H9 (cell line): Measurements from ENCODE around the gene GYS1. TPM values are rescaled to one million over a fixed set of nuclear protein-coding genes. Genes with fewer than 3 reads are reported as not detected.
A peak's percentile ranks its signal among the peaks of the same experiment; 100 is the strongest.

Experiments used
- DNase-seq: peaks from one replicate; pipeline ENCODE4 v3.0.0-alpha.2; 2017
- H2AFZ ChIP-seq: one replicate; pipeline ENCODE4 v1.6.1; 2013; ENCODE audit warnings: mild to moderate bottlenecking, low read length, control low read depth, moderate library complexity
- H2AK5ac ChIP-seq: 2 replicates; pipeline ENCODE4 v1.6.1; 2013; ENCODE audit warnings: low read length, control low read depth, mixed read lengths; ENCODE audit not compliant: insufficient read length
- H2BK120ac ChIP-seq: one replicate; pipeline ENCODE4 v1.6.1; 2013; ENCODE audit warnings: low read depth, mild to moderate bottlenecking, low read length, control low read depth, inconsistent platforms; ENCODE audit not compliant: poor library complexity, severe bottlenecking
- H2BK12ac ChIP-seq: 2 replicates; pipeline ENCODE4 v1.6.1; 2013; ENCODE audit warnings: low read length, control low read depth, mixed read lengths, low read depth; ENCODE audit not compliant: insufficient read length
- H2BK15ac ChIP-seq: 2 replicates; pipeline ENCODE4 v1.6.1; 2013; ENCODE audit warnings: low read depth, low read length, control low read depth
- H2BK20ac ChIP-seq: one replicate; pipeline ENCODE4 v1.6.1; 2013; ENCODE audit warnings: low read depth, mild to moderate bottlenecking, low read length, control low read depth, inconsistent platforms; ENCODE audit not compliant: poor library complexity, severe bottlenecking
- H2BK5ac ChIP-seq: 2 replicates; pipeline ENCODE4 v1.6.1; 2013; ENCODE audit warnings: low read length, control low read depth, mixed read lengths; ENCODE audit not compliant: insufficient read length
- H3K14ac ChIP-seq: 2 replicates; pipeline ENCODE4 v1.6.1; 2013; ENCODE audit warnings: low read length, control low read depth; ENCODE audit not compliant: insufficient read depth
- H3K18ac ChIP-seq: 2 replicates; pipeline ENCODE4 v1.6.1; 2013; ENCODE audit warnings: low read depth, mild to moderate bottlenecking, mixed read lengths, low read length, control low read depth; ENCODE audit not compliant: insufficient read length
- H3K23ac ChIP-seq: 2 replicates; pipeline ENCODE4 v1.6.1; 2013; ENCODE audit warnings: low read length, control low read depth, mixed read lengths, low read depth; ENCODE audit not compliant: insufficient read length
- H3K23me2 ChIP-seq: 2 replicates; pipeline ENCODE4 v1.6.1; 2013; ENCODE audit warnings: low read depth, mild to moderate bottlenecking, mixed read lengths, low read length, control low read depth; ENCODE audit not compliant: insufficient read length, poor library complexity, severe bottlenecking
- H3K27ac ChIP-seq: 2 replicates; pipeline ENCODE4 v1.5.1; 2013; ENCODE audit warnings: low read length, control low read depth, mixed read lengths, low read depth; ENCODE audit not compliant: insufficient read length
- H3K27me3 ChIP-seq: 2 replicates; pipeline ENCODE4 v1.6.1; 2013; ENCODE audit warnings: low read length, control low read depth, inconsistent platforms; ENCODE audit not compliant: insufficient read depth
- H3K4ac ChIP-seq: 2 replicates; pipeline ENCODE4 v1.6.1; 2013; ENCODE audit warnings: low read depth, mild to moderate bottlenecking, control low read depth, inconsistent platforms, low read length, moderate library complexity
- H3K4me1 ChIP-seq: 2 replicates; pipeline ENCODE4 v1.6.1; 2013; ENCODE audit warnings: low read length, control low read depth, inconsistent platforms; ENCODE audit not compliant: insufficient read depth
- H3K4me2 ChIP-seq: 2 replicates; pipeline ENCODE4 v1.6.1; 2013; ENCODE audit warnings: low read length, control low read depth, mixed read lengths; ENCODE audit not compliant: insufficient read length, insufficient read depth
- H3K56ac ChIP-seq: 2 replicates; pipeline ENCODE4 v1.6.1; 2013; ENCODE audit warnings: low read depth, mild to moderate bottlenecking, mixed read lengths, low read length, control low read depth; ENCODE audit not compliant: insufficient read length
- H3K79me1 ChIP-seq: 2 replicates; pipeline ENCODE4 v1.6.1; 2013; ENCODE audit warnings: low read depth, mild to moderate bottlenecking, moderate library complexity, low read length, control low read depth, inconsistent platforms; ENCODE audit not compliant: insufficient read depth, poor library complexity, severe bottlenecking
- H3K79me2 ChIP-seq: 2 replicates; pipeline ENCODE4 v1.6.1; 2013; ENCODE audit warnings: low read length, control low read depth, inconsistent platforms; ENCODE audit not compliant: insufficient read depth
- H3K9ac ChIP-seq: 2 replicates; pipeline ENCODE4 v1.6.1; 2013; ENCODE audit warnings: low read length, control low read depth, mixed read lengths; ENCODE audit not compliant: insufficient read length; ENCODE audit errors: extremely low read depth
- H3K9me3 ChIP-seq: one replicate; pipeline ENCODE4 v1.6.1; 2013; ENCODE audit warnings: low read depth, low read length, inconsistent platforms; ENCODE audit not compliant: control insufficient read depth
- H3T11ph ChIP-seq: one replicate; pipeline ENCODE4 v1.6.1; 2013; ENCODE audit warnings: mild to moderate bottlenecking, low read length, control low read depth, inconsistent platforms
- H4K20me1 ChIP-seq: one replicate; pipeline ENCODE4 v1.6.1; 2013; ENCODE audit not compliant: control insufficient read depth, insufficient read length, insufficient read depth
- H4K5ac ChIP-seq: 2 replicates; pipeline ENCODE4 v1.6.1; 2013; ENCODE audit warnings: low read depth, mild to moderate bottlenecking, mixed read lengths, low read length, control low read depth; ENCODE audit not compliant: insufficient read length
- H4K8ac ChIP-seq: replicated peaks from 2 replicates; pipeline ENCODE4 v1.6.1; 2013; ENCODE audit warnings: low read length, control low read depth, mixed read lengths, low read depth; ENCODE audit not compliant: insufficient read length
- H4K91ac ChIP-seq: 2 replicates; pipeline ENCODE4 v1.6.1; 2013; ENCODE audit warnings: low read depth, mild to moderate bottlenecking, moderate library complexity, mixed read lengths, low read length, control low read depth; ENCODE audit not compliant: insufficient read length
- H3K27ac Mint-ChIP-seq, 3 experiments: 2 replicates in 2 of 3; 3 replicates in 1 of 3; pipeline ENCODE4 v1.8.0; 2020 to 2021; ENCODE audit warnings: mixed read lengths in 3 of 3, mild to moderate bottlenecking in 1 of 3, moderate library complexity in 1 of 3
- H3K27me3 Mint-ChIP-seq: 2 replicates; pipeline ENCODE4 v1.8.0; 2021; ENCODE audit warnings: low read depth, mild to moderate bottlenecking, moderate library complexity, mixed read lengths
- H3K36me3 Mint-ChIP-seq, 3 experiments: 2 replicates in 2 of 3; 3 replicates in 1 of 3; pipeline ENCODE4 v1.8.0; 2020 to 2021; ENCODE audit warnings: low read depth in 3 of 3, mixed read lengths in 3 of 3; ENCODE audit not compliant: insufficient read depth in 1 of 3
- H3K4me1 Mint-ChIP-seq, 2 experiments: 2 replicates each; pipeline ENCODE4 v1.8.0; 2020; ENCODE audit warnings: mixed read lengths in 2 of 2
- H3K4me3 Mint-ChIP-seq, 2 experiments: 2 replicates in 1 of 2; 3 replicates in 1 of 2; pipeline ENCODE4 v1.8.0; 2020 to 2021; ENCODE audit warnings: mild to moderate bottlenecking in 2 of 2, mixed read lengths in 2 of 2, moderate library complexity in 1 of 2
- H3K9me3 Mint-ChIP-seq, 2 experiments: 2 replicates in 1 of 2; 3 replicates in 1 of 2; pipeline ENCODE4 v1.8.0; 2020; ENCODE audit warnings: mild to moderate bottlenecking in 2 of 2, mixed read lengths in 2 of 2, moderate library complexity in 1 of 2
- CTCF ChIP-seq: fragments of 200-600 bp; sonication (generic); conservative IDR thresholded peaks from 3 replicates; pipeline ENCODE4 v1.8.0; 2021; ENCODE audit warnings: antibody characterized with exemption, mild to moderate bottlenecking
- WGBS: extraction: QIAGEN DNeasy Blood & Tissue Kit; methylation state at CpG from one replicate; pipeline ENCODE4 v1.1.7; 2013; ENCODE audit warnings: missing lambda C conversion rate, low lambda C conversion rate, mixed read lengths; ENCODE audit not compliant: insufficient read length; ENCODE audit errors: extremely low coverage; 5-methylcytosine and 5-hydroxymethylcytosine counted together
- total RNA-seq: library from RNA; stranded (reverse); gene quantifications from 2 replicates; pipeline ENCODE4 v1.2.1, GENCODE V29; 2021

Gene GYS1
- total RNA-seq, 1 experiment from 2014 or later: 44.3 TPM

- no peak overlapping the region for H2BK20ac ChIP-seq
- no CpG with 5 or more reads among the region's 7 CpGs for WGBS
- no peak overlapping the region for H3K23ac ChIP-seq
- H3K27me3 Mint-ChIP-seq: no peaks in the 10 kb centered on the region
- H4K91ac ChIP-seq: no peak overlapping the region
- no peak overlapping the region for H3K4me2 ChIP-seq
- H3K79me1 ChIP-seq: no peaks in the 10 kb centered on the region
- H3K9me3 ChIP-seq: no peaks in the 10 kb centered on the region
- no peak overlapping the region for H3K56ac ChIP-seq
- no peak overlapping the region for H2AFZ ChIP-seq
- no peak overlapping the region for H3K14ac ChIP-seq
- H3K9ac ChIP-seq: no peak overlapping the region
- H3K18ac ChIP-seq: no peak overlapping the region
- H2BK5ac ChIP-seq: no peak overlapping the region
- peak overlapping the region in 1 of 3 experiments; percentile 6; a peak in 1 of 7 replicates for H3K27ac Mint-ChIP-seq
- H2BK12ac ChIP-seq: no peak overlapping the region
- H3K4me1 ChIP-seq: no peaks in the 10 kb centered on the region; the same call in 1 of the 2 replicates
- no peaks in the 10 kb centered on the region; the same call in 1 of the 2 replicates for H3K79me2 ChIP-seq
- DNase-seq: no peak
- no peak overlapping the region for H3K4me3 Mint-ChIP-seq
- no peak overlapping the region for H4K5ac ChIP-seq
- H4K8ac ChIP-seq: no peak overlapping the region
- no peak overlapping the region for H3K4ac ChIP-seq
- peaks cover 24 to 67% (median 60%) of the 10 kb centered on the region in 3 experiments for H3K36me3 Mint-ChIP-seq
- no peak overlapping the region for H2BK15ac ChIP-seq
- TF ChIP-seq CTCF: no peak; the same call in 2 of the 3 replicates
- H2AK5ac ChIP-seq: no peak overlapping the region
- H3K27ac ChIP-seq: no peak overlapping the region
- no peak overlapping the region for H3T11ph ChIP-seq
- H3K4me1 Mint-ChIP-seq: peaks cover 17 to 20% of the 10 kb centered on the region in 2 experiments
- H3K23me2 ChIP-seq: peaks cover 2% of the 10 kb centered on the region
- no peaks in the 10 kb centered on the region for H4K20me1 ChIP-seq
- H2BK120ac ChIP-seq: no peak overlapping the region
- no peaks in the 10 kb centered on the region for H3K9me3 Mint-ChIP-seq
- H3K27me3 ChIP-seq: no peaks in the 10 kb centered on the region
Measured at GRCh38 chr19:48987323-48987722, 5.8 kb downstream of the GYS1 start.
